Stimulated activated naive CD4-positive, alpha-beta T cell treated with Interleukin-2 at 50 U/mL for 16 hours (primary cell): Measurements from ENCODE around the gene CR1L.
"Not testable (repeated sequence)": the region's sequence is repeated elsewhere in the genome, so short reads cannot be mapped to it uniquely, and the experiment has no call there.

Experiments
- DNase-seq: peaks from one replicate; lab custom pipeline; 2025; lab: John Stamatoyannopoulos, UW

CR1L gene

DNA sequence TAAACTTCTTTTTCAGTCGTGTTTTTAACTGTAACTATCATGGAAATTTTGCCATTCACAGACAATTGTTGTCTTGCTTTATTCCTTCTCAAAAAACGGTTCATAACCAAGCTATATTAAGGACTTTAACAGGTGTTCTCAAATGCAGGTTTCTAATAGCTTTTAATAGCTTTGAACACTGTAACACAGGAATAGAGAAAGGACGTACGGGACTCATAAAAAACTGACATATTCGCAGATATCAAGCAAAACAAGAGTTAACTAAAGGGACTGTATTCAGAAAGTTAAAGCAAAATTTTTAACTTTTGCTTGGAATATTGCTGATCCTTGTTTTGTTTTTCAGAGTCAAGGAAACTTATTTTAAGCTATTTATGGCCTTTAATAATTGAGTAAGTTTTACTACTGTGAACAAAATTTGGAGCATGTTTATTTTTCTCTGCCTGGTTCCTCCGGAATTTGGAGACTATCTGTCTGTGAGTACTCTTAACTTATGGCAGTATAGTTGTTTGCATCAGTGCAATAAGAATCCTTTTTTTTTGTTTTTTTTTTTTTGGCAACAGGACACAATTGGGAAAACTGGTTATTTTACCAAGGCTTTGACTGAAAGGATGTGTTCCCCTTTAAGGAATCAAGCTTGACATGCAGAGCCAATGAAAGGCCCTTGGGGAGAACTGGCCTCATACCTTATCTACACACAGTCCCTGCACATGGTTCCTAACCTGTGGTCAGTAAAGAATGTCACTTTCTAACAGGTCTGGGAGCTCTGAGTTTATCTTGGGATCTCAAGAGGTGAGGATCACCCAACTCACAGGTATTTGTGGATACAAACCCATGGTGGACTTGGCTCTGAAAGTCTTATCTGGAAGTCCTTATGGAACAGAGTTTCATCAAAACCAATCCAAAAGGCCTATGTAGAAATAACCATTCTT lies 101.2 kb downstream of the CR1L start:
- no peak for DNase-seq

DNA sequence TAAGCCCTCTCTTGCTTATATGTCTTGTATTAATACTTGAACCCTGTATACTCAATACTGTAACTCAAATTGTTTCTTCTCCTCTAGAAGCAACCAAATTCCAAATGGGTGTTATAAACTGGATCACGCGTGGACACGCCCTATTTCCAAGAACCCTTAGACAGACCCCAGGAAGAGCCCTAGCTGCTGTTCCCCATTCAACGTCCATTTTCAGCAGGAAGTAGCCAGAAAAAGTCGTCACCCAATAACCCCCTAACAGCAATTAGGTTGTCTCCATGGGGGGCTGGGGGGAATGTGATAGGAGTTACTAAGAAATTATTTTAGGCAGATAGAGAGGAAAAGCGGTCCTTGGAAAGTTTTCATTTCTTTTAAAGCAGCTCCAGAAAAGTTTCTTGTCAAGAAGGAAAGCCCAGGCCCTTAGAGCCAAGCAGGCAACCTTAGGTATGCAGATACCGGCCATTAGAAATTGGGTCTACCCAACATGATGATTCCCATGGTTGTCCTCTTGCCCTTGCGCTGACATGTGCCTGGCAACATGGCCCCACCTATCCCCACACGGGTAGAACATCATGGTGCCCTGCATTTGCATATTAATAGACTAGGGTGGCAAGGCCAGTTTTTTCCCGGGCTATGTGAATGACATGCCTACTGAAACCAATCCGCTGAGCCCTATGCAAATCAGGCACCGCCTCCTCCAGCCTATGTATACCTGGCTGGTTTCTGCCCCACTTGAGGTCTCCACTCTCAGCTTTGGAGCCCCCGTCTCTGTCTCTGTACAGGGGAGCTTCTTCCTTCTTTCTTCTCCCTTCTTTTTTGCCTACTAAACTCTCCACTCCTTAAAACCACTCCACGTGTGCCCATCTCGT lies 102.9 kb downstream of the CR1L start:
- no peak for DNase-seq

DNA sequence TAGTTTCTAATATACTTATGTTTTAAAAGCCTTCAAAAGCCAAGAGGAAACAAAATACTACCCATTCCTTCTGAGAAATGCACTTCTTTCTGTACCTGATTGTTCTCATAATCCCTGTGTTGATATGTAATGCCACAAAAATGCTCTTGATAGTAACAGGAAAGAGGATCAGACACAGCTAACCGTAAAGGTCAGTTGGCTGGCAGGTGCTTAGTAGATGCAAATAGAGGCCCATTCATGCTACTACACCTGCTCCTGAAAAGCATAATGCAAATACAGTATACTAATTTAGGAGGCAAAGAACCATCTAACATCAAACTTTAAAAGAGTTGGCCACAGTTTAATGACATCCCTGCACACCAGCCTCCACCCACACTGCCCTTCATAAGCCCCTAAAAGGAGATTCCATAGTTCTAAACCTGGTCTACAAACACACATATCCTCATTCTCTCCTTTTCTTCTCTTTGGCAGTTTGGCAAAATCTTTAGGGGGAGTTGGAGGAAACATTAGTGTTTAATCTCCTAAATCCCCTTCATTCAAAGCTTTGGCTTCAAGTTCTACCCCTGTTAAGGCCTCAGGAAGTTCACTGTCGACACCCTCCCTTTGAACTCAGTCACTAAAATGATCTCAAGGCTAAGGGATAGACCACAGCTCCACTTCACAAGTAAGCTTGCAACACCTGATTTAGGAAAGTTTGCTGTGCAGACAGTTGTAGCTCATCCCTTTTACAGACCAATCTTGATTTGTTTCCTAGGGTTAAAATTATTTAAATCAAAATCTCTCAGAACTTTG lies 104.0 kb downstream of the CR1L start:
- no peak for DNase-seq

DNA sequence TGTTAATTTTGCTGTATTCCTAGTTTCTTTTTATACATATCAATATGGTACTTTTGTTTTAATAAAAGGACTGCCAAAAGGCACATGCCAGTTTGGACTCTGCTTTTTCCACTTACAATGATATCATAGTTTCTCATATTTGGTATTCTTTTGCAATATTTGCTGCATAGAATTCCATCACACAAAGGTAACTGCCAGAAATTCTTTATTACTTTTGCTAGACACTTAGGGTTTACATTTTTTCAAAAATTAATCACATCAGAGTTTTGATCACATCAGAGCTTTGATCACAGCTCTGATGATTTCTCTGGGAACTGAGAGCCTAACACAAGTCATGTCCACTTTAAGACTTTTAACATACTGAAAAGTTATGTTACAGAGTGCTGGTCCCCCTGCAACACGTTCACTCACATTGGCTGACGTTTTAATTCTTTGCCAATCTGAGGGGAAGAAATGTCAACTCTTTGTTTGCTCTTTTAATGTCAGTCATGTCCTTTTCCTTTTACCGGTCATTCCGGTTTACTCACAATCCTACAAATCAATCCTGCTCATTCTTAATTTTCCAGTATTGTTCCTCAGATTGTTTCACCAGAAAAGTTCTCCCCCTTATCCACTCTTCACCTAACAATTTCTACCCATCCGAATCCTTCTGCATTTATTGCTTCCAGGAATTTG lies 105.8 kb downstream of the CR1L start:
- DNase-seq, result no peak

DNA sequence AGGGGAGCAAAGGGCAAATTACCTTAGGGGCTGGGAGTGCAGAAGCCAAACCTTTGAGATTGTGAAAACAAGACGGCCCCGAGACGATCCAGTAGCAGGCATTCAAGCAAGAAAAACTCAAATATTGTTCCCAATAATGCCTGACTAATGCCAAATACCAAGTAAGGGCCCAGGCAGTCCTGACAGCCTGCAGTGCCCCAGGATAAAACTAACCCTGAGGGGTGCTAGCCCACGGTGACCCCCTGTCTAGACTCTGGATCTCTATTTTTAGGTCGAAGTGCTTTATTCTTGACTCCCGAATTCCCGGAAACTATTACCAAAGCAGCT lies 106.5 kb downstream of the CR1L start:
- DNase-seq, result not testable (repeated sequence)

DNA sequence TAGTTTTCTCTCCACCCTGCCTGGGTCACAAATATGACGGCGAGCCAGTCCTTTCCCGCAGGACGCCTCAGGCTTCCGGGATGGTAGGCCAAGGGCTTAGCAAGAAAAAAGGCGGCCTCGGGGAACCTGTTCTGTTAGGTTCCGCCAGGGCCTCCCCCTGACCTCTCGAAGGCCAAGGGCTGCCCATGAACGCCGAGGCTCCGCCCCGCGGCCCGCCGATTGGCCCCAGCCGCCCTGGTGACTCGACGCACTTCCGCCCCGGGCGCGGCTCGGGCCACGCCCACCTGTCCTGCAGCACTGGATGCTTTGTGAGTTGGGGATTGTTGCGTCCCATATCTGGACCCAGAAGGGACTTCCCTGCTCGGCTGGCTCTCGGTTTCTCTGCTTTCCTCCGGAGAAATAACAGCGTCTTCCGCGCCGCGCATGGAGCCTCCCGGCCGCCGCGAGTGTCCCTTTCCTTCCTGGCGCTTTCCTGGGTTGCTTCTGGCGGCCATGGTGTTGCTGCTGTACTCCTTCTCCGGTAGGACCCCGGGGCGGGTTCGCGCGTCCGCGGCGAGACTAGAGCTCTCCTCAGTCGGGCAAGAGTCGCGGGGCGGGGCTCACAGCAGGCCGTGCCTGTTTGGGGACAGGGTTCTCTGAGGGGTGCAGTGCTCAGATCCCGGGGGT lies 107.0 kb downstream of the CR1L start, which contains the start of gene CD46:
CD46 (plus strand) TSS at position 265 of the 666 bp plus-strand sequence; CDS start at position 424, 159 bp downstream.
- DNase-seq, result peak; percentile 94

DNA sequence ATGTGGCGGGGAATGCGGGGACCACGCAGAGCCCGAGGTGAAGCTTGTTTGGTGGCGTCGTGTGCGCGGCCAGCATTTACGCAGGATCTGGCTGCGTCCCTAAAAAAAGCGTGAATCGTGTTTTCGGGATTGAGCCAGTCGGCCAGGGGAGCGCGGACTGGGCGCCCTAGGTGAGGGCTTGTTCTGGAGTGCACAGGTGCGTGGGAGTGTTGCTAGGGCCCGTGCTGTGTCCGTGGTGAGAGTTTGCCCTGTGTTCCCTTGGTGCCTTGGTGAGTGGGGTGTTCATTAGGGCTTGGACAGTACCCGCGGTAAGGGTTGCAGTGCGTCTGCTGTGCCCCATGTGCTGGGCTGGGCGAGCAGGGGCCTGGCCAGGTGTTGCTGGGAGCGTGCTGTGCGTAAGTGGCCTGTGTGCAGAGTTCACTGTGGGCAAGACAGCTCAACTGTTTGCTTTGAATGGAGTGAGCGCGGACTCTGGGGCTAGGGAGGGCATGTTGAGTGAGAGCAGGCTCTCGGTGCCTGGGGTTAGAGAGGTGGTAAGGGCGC lies 107.6 kb downstream of the CR1L start:
- peak; percentile 41 for DNase-seq

DNA sequence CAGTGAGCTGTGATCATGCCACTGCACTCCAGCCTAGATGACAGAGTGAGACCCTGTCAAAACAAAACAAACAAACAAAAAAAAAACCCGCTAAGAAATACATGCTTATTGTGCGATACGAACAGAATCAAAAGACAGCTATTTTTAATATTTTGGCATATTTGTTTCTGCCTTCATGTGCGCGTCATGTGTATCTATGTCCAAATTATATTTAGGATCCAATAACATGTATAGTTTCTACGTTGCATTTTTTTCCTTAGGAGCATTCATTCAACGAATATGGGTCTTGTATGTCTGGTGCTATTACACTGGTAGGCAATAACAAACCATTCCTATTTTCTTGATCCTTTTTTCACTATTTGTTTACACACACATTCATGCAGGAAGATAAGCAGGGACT lies 108.7 kb downstream of the CR1L start:
- DNase-seq, result no peak

DNA sequence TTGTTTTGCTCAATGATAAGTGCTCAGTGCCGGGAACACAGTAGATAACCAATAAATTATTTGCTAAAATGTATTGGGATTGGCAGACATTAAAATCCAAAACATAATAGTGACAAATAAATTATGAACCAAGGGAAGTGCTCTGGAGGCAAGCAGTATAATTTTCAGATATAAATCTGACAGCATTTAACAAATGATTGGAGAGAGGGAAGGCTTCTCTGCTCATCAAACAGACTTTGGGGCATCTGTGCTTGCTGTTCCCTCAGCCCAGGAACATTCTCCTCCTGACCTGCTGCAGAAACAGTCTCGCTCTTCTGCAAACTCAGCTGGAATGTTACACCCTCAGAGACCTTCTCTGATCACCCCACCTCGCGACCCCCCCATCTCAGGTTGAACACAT lies 109.1 kb downstream of the CR1L start:
- DNase-seq, result no peak

DNA sequence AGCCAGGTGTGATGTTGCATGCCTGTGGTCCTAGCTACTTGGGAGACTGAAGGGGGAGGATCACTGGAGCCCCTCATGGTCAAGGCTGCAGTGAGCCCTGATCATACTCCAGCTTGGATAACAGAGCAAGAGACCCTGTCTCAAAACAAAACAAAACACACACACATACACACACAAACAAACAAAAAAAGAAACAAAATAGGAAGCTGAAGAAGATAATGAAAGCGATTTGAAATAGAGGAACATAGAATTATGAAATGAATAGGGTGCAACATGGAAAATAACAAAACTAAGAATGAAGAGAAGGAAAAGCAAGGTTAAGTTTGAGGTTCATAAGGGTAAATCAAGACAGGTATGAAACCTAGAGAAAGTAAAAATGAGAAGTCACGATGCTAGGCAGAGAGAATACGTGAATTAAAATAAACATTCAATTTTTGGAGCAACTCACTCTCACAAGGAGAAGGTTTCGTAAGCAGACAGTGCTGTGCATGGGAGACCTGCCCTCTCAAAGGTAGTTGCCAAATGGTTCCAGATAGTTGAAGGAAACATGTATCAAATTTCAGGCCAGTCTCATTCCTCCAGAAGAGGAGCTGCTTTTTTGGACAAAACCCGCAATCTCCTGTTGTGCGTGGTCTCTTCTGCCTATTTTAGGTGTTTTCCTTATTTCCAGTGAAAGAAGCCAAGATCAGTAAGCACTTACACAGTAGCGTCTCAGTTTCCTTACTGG lies 110.2 kb downstream of the CR1L start:
- DNase-seq, result no peak

DNA sequence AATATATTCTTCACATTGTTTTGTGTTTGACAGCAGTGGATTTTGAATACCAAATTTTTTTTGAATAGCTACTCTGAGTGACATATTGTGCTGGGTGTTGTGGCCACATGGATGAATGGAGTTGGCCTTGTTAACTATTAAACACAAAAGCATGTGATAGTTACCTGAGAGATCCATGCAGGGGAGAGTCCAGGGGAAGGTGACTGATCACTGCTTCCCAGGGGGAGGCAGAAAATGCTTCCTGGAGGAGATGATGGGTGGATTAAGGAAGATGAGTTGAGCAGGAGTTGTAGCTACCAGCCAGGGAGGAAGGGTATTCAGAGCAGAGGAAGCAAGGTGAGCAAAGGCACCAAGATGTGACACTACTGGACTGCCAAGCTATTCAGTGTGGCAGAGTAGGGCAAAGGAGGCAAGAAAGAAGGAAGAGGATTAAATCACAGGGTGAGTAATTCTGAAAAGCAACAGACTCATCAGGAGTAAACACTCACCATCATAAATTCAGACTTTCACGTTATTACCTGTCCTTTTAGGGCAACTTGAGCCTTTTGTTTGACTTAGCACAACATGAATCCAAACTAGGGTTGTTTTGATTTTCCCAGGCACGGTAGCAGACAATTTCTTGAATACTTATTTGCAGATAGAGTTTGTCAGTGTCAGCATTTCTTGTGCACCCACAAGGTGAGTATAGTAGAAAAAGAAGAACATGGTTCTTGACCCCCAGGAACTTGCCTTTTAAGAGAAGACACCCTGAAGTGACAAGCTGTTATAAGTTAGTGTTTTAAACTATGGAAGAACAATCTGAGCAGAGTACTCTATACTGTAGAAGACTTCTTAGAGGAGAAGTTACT lies 111.1 kb downstream of the CR1L start:
- no peak for DNase-seq

DNA sequence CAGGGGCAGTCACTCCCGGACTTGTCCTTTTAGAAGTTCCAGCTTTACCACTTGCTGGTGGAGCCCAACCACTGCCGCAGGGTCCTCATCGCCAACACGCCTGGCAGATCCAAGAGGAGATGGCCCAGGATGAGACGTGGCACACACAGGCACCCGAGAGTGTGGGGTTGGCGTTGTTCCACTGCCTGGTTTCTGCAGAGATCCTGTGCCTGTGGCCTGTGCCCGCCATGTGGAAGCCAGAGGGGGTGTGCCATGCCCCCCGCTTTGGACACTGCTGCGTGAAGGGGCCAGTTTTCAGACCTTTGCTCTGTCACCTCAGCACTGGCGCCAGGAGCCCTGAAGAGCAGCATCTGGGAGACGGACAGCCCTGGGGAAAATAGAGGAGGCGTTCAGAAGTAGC lies 117.7 kb downstream of the CR1L start:
- no peak for DNase-seq

DNA sequence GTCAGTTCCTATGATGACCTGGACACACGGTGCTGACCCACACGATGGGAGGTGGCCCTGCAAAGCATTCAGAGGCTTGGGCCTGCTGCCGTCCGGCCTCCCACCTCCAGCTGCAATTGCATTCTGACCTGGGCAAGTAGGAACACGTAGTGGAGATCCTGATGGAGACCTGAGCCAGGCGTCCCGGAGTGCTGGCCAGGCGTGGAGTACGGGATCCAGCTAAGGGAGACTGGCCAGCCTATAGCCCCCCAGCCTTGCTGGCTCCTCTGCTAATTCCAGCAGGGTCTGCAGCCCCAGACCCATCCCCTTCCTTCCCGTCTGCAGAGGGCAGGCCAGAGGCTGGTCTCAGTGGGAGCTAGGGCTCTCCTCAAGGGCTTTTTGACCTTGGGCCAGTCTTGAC lies 118.2 kb downstream of the CR1L start:
- DNase-seq, result no peak

DNA sequence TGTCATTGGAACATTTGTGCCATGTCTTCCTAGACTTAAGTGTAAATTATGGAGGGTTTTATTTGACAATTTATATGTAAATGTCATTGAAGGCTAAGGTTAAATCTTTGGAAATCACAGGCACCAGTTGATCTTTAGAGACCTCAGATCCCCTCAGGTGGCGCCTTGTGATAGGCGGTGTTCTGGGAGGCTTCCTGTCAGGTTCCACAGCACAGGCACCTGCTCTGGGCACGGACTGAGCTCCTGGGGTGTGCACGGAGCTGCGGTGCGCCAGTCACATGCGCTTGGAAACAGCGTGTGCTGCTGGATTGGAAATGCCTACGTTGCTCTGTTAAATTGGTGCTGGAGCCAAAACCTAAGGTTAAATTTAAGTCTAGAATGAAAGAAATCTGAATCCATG lies 119.0 kb downstream of the CR1L start:
- DNase-seq, result no peak

DNA sequence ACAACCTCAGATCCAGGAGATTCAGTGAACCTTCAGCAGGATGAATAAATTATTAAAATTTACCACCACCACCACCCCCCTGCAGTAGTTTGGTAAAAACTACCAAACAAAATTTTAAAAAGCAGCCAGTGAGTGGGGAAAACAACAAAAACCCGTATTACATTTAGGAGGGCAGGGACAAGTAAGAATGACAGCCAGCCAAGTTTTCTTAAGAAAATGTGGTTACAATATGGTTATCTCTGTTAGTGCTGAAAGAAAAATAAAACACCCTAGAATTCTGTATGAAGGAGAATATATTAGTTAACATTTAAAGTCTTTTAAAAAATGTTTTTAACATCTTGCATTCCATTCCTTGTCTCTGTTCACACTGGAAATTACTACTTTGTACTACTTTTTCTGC lies 121.6 kb downstream of the CR1L start:
- no peak for DNase-seq

DNA sequence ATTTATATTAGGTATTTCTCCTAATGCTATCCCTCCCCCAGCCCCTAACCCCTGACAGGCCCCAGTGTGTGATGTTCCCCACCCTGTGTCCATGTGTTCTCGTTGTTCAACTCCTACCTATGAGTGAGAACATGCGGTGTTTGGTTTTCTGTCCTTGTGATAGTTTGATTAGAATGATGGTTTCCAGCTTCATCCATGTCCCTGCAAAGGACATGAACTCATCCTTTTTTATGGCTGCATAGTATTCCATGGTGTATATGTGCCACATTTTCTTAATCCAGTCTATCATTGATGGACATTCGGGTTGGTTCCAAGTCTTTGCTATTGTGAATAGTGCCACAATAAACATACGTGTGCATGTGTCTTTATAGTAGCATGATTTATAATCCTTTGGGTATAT lies 125.6 kb downstream of the CR1L start:
- not testable (repeated sequence) for DNase-seq
